GM12892 (cell line): ENCODE measurements around the gene MYLIP.

Source experiments
- DNase-seq: peaks from one replicate; pipeline ENCODE4 v3.0.0; 2011; ENCODE audit not compliant: insufficient read length
- FAIRE-seq: peaks from 2 replicates; lab custom pipeline; 2011; peaks lifted over from hg19 to GRCh38; lab: Jason Lieb, UNC
- POLR2A ChIP-seq: IDR thresholded peaks from 2 replicates; pipeline ENCODE4 v1.6.1; 2011; ENCODE audit warnings: low read depth, low read length, control low read depth
- POLR2AphosphoS5 ChIP-seq: IDR thresholded peaks from 2 replicates; pipeline ENCODE4 v1.6.1; 2011; ENCODE audit warnings: low read depth, low read length, control low read depth
- TAF1 ChIP-seq: IDR thresholded peaks from 2 replicates; pipeline ENCODE4 v1.6.1; 2011; ENCODE audit warnings: low read depth, mild to moderate bottlenecking, control low read depth, low read length, borderline replicate concordance

MYLIP gene

DNA sequence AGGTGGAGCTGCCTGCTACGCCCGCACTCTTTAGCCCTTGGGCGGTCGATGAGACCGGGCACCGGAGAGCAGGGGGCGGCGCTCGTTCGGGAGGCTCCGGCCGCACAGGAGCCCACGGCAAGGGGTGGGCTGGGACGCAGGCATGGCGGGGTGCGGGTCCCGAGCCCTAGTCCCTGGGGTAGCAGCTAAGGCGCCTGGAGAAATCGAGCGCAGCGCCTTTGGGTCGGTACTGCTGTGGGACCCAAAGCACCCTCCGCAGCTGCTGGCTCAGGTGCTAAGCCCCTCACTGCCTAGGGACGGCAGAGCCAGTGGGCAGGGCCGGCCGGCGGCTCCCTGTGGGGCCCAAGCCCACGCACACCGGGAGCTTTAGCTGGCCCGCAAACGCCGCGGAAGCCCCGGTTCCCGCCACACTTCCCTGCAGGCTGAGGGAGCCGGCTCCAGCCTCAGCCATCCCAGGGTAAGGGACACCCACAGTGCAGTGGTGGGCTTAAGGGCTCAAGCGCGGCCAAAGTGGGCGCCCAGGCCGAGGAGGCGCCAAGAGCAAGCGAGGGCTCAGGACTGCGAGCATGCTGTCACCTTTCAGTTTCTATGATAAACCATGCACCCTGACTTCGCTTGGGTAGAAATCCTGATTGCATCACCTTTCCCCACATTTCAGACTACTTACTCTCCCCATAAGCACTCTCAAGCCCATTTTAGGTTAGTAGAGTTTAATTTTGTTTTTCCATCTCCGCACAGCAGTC lies 52.0 kb downstream of the MYLIP start:
- FAIRE-seq (no peak), DNase-seq (no peak)
- TF ChIP-seq POLR2AphosphoS5, result no peak
- TF ChIP-seq TAF1, result no peak
- no peak for TF ChIP-seq POLR2A

DNA sequence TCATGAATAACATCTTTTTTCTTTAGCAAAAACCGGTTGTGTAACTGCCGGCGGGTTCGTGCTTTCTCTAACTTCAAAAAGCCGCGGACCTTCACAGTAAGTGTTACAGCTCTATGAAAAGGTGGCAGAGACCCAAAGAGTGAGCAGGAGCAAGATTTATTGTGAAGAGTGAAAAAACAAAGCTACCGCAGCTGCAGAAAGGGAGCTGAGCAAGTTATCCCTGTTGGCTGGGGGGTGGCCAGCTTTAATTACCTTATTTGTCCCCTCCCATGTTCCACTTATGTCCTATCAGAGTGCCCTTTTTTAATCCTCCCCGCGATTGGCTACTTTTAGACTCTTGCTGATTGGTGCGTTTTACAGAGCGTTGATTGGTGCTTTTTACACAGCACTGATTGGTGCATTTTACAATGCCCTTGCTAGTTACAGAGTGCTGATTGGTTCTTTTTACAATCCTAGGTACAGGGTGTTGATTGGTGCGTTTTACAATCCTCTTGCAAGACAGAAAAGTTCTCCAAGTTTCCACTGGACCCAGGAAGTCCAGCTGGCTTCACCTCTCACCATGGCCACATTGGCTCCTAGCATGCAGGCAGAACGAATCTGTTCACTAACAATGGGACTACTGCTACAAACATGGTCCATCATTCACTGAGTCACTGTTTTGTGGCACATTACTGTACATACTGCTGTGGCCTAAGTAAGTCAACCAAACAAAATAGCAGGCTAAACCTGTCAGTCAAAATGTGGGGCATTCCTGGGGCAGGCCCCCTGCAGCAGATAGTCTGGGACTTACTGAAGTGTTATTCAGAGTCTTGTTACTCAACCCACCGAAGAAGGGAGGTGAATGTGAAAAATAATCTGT lies 52.8 kb downstream of the MYLIP start:
- DNase-seq, result no peak
- FAIRE-seq, result no peak
- TF ChIP-seq TAF1 (no peak), POLR2AphosphoS5 (no peak), POLR2A (no peak)

DNA sequence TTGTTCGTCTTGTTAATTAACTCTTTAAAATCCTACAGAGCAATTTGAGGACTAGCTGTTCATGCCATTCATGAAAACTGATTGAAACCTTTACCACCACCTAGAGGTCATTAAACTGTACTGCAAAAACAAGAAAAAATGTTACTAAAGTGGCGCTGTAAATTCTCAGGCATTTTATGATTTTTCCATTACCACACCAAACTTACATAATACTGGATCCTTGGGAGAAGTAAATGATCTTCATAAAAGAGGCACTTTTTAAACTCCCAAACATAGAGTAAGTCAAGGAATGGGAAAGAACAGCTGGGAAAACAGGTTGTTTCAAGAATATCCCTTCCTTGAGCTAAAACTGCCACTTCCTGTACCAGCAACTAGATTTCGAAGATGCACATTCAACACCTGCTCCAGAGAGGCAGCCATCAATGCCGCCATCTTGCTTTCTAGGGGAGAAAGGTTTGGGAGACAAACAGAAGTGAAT lies 54.3 kb downstream of the MYLIP start:
- no peak for DNase-seq
- TF ChIP-seq POLR2A (no peak), POLR2AphosphoS5 (no peak), TAF1 (no peak)
- FAIRE-seq, result peak; percentile 82

DNA sequence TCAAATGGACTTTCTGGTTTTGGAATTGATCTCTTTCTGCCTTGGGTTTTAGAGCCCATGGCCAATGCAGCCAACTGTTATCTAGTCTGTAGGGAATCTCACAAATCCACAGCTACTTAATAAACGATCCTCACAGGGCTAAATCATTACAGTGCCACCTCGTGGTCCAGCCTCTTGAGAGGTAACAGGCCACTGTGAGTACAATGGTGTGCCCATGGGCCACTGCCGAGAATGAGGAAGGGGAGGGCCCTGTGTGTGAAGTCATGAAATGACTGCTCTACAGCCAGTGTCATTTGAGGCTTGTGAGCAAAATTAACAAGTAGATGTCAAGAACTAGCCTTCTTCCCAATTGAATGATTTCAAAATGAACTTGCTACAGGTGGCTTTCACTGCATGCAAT lies 55.2 kb downstream of the MYLIP start:
- TF ChIP-seq TAF1 (no peak), POLR2AphosphoS5 (no peak), POLR2A (no peak)
- DNase-seq (no peak), FAIRE-seq (no peak)

DNA sequence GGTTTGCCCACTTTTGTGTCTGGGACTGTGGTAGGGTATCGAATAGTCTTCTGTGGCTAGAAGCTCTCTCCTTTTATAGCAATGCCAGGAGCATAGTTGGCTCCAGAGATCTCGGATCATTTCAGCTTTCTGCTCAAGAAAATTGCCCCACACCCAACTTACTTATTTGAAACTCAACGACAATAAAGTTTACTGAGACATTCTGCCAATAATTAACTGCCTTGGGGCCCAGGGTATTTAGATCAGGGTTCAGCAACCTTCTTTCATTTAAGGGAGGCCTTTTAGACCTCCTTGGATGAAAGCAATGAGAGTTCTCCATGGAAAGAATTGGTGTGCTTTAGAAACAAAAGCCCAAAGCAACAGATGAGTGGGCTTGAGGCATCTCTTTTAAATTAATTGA lies 55.7 kb downstream of the MYLIP start:
- no peak for DNase-seq
- TF ChIP-seq POLR2A, result no peak
- no peak for TF ChIP-seq POLR2AphosphoS5
- TF ChIP-seq TAF1, result no peak
- FAIRE-seq, result no peak

DNA sequence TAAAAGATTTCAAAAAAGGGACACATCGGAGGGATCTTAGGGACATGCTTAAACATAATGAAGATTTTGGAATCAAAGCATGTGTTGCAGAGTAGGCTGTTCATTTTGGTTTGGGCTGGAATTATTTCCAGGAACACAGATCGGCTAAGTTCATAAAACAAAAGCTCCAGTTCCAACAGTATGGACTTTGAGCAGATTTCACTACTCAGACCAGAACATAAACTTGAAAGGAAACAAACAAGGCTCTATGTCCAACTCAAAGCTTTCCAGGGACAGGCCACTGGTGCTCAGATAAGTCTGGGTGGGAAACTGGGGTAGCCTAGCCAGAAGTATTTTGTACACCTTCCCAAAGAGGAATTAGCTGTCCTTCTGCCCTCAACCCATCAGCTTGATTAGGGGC lies 58.3 kb downstream of the MYLIP start:
- FAIRE-seq, result no peak
- no peak for DNase-seq
- TF ChIP-seq POLR2AphosphoS5, result no peak
- no peak for TF ChIP-seq POLR2A
- TF ChIP-seq TAF1, result no peak

DNA sequence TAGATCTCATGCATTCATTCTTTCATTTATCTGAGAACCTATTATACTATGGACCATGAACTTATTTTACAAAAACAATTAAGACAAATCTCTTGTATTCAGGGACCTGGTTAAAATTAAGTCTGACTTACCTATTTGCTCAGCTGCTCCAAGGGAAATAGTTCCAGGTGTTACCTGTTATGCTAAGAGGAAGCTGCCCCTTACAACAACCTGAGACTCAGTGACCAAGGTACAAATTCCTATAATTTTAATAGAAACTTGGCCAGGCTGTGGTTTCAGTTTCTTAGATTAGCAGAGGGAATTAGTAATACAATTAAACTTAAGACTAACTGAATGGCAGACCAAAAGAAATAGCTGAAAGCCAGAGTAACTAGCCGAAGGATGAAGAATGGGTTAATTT lies 61.3 kb downstream of the MYLIP start:
- no peak for FAIRE-seq
- DNase-seq, result no peak

DNA sequence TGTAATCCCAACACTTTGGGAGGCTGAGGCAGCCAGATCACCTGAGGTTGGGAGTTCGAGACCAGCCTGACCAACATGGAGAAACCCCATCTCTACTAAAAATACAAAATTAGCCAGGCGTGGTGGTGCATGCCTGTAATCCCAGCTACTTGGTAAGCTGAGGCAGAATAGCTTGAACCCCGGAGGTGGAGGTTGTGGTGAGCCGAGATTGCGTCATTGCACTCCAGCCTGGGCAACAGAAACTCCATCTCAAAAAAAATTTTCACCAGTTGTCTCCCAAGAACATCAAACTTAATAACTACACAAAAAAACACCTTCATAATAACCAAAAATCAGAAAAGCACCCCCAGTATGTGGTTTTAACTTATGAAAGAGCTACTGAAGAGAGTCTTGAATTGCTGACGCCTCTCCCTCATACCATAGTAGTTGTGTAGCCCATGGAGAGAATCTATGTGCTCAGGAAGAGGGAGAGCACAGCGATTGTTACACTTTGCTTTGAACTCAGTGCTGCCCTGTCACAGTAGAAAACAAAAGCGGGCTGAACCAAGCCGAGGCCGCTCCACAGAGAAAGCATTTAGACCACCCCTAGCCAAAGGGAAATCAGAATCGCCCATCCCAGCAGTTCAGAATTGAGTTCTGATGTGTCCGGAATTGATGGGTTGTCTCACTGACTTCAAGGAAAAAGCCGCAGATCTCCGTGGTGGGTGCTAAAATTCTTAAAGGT lies 67.5 kb downstream of the MYLIP start:
- FAIRE-seq (no peak), DNase-seq (no peak)
- TF ChIP-seq POLR2AphosphoS5 (no peak), POLR2A (no peak), TAF1 (no peak)

More for the DNA sequence above, 61.3 kb downstream of the MYLIP start:
- no peak for TF ChIP-seq POLR2A
- TF ChIP-seq TAF1, result no peak
- no peak for TF ChIP-seq POLR2AphosphoS5

DNA sequence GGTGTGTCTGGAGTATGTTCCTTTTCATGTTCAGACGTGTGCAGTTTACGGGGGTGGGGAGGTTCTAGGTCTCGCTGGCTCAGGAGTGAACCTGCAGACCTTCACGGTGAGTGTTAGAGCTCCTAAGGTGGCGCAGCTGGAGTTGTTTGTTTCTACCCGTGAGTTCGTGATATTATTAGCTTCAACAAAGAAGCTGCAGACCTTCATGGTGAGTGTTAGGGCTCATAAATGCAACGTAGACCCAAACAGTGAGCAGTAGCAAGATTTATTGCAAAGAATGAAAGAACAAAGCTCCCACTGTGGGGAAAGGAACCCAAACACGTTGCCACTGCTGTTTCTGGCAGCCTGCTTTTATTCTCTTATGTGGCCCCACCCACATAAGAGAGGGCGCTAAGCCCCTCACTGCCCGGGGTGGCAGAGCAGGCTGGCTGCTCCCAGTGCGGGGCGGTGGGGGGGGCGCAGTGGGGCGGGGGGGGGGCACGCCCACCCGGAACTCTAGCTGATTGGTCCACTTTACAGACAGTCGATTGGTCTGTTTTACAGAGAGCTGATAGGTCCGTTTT lies 68.2 kb downstream of the MYLIP start:
- DNase-seq (no peak), FAIRE-seq (no peak)
- TF ChIP-seq POLR2A (no peak), TAF1 (no peak), POLR2AphosphoS5 (no peak)
